ENCODE measurements around the gene DUOXA2.
"Not testable (repeated sequence)": the region's sequence is repeated elsewhere in the genome, so short reads cannot be mapped to it uniquely, and the experiment has no call there.

DNA sequence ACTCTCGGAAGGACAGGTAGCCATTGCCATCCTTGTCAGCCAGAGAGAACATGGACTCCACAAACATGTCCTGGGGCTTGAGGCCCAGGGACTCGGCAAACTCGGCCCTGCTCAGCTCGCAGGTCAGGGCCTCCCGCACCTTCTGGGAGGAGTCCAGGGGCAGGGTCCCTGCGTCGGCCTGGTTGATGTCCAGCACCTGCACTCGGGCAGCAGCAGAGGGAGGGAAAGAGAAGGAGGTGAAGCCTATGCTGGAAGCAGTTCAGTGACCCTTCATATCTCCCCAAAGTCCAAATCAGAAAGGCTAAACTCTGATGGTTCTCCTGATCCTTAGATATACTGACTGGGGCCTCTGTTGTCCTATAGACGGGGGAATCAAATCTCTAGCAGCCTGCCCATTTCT is 10.0 kb upstream of the DUOXA2 start:
- not testable (repeated sequence) for TF ChIP-seq RAD21 (conservative IDR thresholded peaks at IDR 0.05); CTCF (IDR thresholded peaks at IDR 0.05; ENCODE audit: poor library complexity, severe bottlenecking); EP300 (conservative IDR thresholded peaks at IDR 0.05; ENCODE audit: poor library complexity, severe bottlenecking); EZH2 (IDR thresholded peaks at IDR 0.05; ENCODE audit: borderline replicate concordance, insufficient read depth, low read length, poor library complexity, severe bottlenecking); REST (IDR thresholded peaks at IDR 0.05; ENCODE audit: borderline replicate concordance); POLR2AphosphoS5 (IDR thresholded peaks at IDR 0.05); TAF1 (IDR thresholded peaks at IDR 0.05; ENCODE audit: low read depth); MXI1 (conservative IDR thresholded peaks at IDR 0.05; ENCODE audit: poor library complexity, severe bottlenecking)
